GM11168 (cell line): ENCODE measurements around the gene PSPH.
"Not testable (repeated sequence)": the region's sequence is repeated elsewhere in the genome, so short reads cannot be mapped to it uniquely, and the experiment has no call there.

ENCODE experiments used
- in situ Hi-C: fragments of 300-500 bp; cut with MboI; formaldehyde crosslinking; loops from one replicate; pipeline ENCODE4 v1.12.0; 2022; ENCODE audit warnings: low sequenced_read_pairs; ENCODE audit not compliant: unreplicated experiment

The PSPH gene

DNA sequence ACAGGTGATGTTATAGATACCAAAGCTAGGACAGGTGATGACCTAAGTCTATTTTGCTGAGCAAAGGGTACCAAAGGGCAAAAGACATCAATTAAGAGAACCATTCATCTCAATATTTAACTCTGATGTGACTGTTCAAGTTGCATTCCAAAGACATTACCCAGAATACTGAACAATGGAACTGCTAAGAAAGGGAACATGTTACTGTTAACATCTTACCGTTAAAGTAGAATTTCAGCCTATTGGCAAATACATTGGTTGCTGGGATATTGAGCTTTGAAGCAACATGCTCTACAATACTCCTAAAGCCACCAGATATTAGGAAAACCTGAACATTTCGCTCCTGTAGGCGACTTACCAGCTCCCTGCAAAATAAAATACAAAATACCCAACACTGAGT, 34.2 kb downstream of the PSPH start:
- in situ Hi-C loops, result not testable (repeated sequence)

DNA sequence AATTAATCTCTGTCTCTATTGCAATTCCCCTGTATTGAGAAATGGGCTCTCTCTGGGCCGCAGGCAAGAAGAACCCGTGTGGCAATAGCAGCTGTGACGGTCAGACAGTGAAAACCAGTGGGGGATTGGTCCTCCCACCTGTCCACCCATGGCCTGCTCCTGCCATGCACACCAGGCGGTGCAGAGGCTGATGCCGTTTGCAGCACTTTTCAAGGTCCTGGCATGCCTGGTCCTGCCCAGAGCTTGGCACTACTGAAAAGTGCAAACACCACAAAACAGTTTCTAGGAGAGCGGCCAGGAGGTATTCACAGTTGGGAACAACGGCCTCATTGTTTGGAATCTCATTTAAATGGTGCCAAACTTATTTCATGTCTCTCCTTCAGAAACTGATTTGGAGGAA, 41.5 kb downstream of the PSPH start:
- in situ Hi-C loops, result no loop called here

DNA sequence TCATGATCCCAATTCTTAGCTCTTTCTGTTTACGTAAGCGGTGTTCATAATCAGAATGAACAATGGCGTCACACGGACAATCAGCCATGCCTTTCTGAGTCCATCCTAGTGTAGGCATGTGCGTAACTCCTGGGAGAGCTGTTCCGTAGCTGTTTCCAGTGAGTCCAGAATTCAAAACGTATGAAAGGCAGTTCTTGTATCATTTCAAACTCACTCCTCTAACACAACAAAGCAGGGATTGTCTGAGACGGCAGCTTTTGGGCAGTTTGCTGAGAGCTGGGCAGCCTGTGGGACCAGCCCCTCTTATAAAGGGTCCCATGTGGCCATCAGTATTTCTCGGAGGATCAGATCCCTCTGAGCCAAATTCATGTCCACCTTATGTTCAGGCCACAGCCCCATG, 43.4 kb downstream of the PSPH start:
- in situ Hi-C loops, result no loop called here

DNA sequence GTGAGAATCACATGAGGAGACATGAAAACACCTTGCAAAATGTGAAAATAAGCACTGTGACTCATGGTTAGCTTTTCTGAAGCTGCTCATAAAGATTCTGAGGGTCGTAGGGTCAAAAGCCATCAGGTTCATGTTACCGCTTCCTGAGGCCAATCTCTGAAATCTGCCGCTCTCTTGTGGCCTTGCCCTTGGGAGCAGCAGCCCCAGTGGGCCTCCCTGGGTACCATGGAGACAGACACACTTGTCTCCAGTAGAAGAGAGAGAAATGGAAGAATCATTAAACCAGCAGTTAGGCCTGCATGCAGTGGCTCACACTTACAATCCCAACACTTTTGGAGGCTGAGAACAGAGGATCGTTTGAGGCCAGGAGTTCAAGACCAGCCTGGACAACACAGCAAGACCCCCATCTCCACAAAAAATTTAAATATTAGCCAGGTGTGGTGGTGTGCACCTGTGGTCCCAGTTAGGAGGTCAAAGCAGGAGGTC, 44.0 kb downstream of the PSPH start:
- in situ Hi-C loops, result no loop called here

DNA sequence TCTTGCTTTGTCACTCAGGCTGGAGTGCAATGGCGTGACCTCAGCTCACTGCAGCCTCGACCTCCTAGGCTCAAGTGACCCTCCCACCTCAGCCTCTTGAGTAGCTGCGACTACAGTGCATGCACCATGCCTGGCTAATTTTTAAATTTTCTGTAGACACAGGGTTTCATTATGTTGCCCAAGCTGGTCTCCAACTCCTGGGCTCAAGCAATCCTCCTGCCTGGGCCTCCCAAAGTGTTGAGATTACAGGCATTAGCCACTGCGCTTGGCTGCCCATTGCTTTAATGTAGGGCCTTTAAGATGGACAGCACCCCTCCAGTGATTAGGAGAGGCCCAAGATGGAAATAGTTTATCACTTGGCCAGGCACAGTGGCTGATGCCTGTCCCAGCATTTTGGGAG, 47.5 kb downstream of the PSPH start:
- in situ Hi-C loops, result no loop called here

DNA sequence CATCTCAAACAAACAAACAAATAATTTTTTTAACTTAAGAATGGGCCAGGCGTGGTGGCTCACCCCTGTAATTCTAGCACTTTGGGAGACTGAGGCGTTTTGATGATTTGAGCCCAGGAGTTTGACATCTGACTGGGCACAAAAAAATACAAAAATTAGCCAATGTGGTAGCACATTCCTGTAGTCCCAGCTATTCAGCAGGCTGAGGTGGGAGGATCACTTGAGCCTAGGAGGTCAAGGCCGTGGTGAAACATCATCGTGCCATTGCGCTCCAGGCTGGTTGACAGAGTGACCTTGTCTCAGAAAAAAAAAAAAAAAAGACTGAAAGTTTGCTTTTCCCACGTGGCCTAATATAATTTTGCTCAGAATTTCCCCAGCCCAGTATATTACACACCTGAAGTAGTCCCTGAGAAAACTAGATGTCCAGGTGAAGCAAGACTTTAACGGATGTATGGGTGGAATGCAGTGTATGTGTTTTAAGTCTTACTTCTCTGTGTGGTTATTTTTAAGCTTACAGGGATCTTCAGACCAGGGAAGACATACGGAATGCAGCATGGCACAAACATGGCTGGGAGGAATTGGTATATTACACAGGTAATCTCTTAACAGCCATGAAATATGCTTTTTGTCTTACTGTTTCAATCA, 54.3 kb downstream of the PSPH start:
- in situ Hi-C loops, result no loop called here

DNA sequence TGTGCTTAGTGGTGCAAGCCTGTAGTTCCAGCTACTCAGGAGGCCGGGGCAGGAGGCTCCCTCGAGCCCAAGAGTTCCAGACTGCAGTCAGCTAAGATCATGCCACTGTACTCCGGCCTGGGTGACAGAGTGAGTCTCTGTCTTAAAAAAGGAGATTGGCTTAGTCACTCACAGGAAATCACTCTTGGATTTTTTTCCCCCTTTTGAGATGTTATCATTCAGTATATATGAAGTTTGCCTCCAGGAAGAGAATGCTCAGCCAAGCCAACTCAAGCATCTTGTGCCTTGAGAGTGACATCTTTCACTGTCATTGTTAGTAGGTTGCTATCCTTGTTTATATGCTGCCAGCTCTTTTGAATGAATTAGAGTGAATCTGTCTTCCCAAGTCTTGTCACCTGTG, 58.9 kb downstream of the PSPH start:
- in situ Hi-C loops, result no loop called here

DNA sequence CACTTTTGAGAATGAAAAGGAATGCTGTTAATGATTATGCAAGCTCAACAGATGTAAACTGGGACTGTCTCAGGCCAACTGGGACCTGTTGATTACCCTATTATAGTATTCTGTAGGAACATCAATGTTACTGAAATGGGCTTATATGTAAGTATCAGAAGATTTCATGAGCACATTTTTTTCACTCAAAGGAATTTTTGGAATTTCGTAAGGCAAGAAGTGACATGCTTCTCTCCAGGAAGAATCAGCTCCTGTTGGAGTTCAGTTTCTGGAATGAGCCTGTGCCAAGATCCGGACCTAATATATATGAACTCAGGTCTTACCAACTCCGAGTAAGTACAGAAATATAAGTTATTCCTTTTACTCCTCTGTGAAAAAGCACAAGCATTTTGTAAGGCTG, 67.7 kb downstream of the PSPH start:
- in situ Hi-C loops, result no loop called here

DNA sequence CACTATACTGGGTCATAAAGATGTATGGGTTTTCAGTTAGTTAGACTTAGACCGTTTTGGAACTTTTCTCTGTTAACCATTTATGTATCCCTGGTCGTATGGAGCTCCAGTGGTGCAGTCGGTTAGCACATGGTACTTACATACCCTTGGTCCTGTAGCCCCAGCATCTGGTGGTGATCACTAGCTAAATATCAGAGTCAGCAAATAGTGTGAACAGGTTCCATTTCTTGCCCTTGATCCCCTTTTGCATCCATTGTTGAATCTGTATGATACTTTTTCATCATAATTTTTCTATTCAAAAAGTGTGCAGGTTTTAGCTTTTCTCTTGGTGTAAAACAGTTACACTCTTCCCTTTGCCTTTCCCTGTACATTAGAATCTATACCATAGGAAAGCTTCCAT, 71.0 kb downstream of the PSPH start:
- in situ Hi-C loops, result no loop called here

DNA sequence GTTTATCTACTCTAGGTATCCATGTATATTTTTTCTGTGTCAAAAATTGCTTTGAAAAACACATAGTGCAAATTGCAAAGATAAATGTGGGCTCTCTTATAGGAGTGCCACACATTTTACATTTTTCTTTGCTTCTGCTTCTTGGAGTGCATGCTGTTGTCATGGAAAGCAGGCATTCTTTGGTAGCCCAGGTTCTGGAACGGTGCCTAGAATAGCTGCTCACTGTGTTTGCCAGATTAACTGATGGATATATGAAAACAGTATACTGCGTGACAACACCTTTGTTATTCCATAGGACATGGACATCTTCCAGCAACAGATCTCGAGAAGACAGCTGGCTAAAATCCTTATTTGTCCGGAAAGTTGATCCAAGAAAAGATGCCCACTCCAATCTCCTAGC, 73.4 kb downstream of the PSPH start:
- in situ Hi-C loops, result no loop called here

DNA sequence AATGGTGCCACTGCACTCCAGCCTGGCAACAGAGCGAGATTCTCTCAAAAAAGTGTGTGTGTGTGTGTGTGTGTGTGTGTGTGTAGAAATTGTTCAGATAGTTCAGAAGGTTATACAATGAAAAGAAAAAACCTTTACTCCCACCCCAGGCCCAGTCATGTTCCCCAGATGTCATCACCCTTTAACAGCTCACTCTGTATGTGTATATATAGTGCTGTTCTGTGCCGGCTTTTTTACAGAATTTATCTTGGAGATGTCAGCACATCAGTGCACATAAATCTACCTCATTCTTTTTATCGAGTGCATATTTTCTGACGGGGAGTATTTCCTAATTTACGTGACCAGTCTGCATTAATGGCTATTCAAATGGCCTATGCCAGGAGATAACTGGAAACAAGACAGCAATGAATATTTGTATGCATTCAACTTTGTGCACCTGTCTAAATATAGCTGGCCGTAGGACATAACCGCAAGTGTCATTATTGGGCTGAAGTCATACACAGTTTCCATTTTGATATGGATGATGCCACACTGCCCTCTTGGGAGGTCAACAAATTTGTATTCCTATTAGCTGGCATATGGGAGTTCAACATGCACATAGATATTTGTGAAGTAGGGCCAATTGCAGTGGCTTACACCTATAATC, 75.1 kb downstream of the PSPH start:
- in situ Hi-C loops, result no loop called here

DNA sequence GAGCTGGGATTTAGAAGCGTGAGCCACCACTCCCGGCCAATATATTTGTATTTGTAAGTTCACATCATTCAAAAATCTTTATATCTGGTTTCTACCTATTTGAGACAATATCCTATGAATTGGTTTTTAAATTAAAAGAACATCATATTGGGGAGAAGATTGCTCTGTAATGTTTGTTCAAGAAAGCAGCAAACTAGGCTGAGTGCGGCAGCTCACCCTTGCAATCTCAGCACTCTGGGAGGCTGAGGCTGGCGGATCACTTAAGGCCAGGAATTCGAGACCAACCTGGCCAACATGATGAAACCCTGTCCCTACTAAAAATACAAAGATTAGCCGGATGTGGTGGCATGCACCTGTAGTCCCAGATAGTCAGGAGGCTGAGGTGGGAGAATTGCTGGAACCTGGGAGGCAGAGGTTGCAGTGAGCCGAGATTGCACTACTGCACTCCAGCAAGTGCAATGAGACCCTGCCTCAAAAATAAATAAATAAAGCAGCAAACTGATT, 77.4 kb downstream of the PSPH start:
- in situ Hi-C loops, result no loop called here

DNA sequence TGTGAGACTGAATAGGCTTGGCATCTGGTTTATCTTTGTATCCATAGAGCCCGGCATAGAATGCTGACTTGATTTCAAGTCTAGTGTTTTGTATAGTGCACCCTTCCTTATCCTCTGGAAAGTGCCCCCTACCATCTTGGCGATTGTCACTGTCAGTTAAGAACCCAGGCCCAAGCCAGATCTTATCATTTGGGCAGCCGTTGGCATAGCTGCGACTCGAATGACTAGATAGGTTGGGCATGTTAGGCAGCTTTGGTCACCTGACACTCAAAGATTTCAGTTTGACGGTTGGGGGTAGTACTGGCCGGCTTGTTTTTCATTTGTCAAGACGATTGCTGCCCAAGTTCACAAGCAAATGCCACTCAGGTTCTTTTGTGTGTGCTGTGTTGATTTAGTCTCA, 80.3 kb downstream of the PSPH start:
- in situ Hi-C loops, result no loop called here

DNA sequence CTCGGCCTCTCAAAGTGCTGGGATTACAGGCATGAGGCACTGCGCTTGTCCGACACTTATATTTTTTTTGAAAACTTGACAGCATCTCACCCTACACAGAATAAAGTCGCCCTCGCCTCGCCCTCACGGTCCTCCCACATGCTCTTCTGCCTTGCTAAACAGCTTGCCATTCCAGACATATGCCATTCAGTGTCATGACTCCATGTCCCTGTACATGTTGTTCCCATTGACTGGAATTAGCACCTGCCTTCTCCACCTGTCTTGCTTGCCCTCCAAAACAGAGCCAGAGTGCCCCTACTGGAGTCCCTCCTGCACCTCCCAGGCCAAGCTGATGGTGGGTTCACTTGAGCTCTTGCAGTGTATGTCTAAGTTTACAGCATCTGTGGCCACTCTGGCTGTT, 80.7 kb downstream of the PSPH start:
- in situ Hi-C loops, result no loop called here

DNA sequence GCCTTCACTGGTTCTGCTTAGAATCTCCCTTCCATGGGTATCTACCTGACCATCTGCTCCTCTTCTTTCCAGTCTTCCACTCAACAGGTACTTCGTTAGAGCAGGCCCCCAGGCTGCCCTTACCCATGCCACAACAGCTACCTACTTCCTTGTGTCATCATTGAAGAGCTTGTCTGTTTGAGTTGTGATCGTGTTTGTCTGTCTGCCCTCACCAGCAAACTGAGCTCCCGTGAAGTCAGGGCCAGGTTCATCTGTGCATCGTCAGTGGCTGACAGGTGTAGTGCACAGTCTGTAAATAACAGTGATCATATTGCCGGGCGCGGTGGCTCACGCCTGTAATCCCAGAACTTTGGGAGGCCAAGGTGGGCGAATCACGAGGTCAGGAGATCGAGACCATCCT, 81.9 kb downstream of the PSPH start:
- in situ Hi-C loops, result loop anchor here (10.0 kb wide), 1 partner anchor 325 kb away; no protein-coding TSS in a partner anchor

DNA sequence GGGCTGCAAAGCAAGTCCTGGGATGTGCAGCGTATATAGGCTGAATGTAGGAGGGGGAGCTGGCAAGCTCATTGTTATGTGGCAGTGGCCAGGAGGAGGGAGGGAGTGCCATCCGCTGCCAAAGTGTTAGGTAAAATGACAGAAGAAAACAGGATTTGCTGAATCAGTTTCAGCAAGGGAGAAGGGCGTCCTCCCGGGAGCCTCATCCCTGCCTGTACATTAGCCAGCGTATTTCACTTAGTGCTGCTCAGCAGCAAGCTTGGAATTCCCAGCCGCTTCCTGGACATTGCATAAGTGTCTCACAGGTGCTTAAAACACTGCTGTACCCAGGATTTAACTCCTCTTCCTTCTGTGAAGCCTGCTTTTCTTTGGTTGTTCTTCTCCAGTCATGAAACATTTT, 84.4 kb downstream of the PSPH start:
- in situ Hi-C loops, result loop anchor here (10.0 kb wide), 1 partner anchor 322 kb away; no protein-coding TSS in a partner anchor

DNA sequence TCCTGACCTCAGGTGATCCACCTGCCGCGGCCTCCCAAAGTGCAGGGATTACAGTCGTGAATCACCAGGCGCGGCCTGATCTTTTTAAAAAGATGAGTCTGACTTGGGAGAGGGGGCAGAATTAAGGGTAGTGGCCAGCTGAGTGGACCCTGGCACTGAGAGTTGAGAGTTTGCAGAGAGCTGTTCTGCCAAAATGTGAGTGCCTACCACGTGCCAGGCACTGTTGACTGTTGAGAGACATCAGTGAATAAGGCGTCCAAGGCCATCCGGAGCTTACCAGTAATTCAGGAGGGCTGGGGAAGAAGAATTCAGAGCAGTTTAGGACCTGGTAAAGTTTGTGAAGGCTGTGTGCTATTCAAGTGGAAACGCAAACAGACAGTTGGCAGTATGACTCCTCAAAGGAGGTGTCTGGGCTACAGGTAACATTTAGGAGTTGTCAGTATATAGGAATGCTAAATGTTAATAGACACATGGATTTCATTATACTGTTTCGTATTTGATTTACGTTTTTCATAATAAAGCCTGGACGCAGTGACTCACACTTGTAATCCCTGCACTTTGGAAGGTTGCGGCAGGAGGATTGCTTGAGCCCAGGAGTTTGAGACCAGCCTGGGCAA, 85.3 kb downstream of the PSPH start:
- in situ Hi-C loops, result loop anchor here (10.0 kb wide), 1 partner anchor 321 kb away; no protein-coding TSS in a partner anchor

DNA sequence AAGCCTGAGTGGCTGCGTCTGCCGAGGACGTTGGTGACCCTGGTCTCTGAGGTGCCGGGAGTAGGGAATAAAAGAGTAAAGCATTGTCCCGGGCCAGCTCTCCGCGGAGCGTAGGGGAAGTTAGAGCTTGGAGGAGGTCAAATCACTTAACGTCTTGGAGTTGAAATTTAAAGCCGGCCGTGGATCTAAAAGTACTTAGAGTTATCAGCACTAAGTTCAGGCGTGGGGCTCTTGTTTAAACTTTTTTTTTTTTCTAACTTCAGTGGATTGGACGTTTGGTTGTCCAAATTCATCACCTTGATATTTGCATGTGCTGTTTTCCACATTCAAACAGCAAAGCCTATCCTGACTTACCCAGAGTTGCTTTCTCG, 86.2 kb downstream of the PSPH start:
- in situ Hi-C loops, result loop anchor here (10.0 kb wide), 1 partner anchor 320 kb away; no protein-coding TSS in a partner anchor

DNA sequence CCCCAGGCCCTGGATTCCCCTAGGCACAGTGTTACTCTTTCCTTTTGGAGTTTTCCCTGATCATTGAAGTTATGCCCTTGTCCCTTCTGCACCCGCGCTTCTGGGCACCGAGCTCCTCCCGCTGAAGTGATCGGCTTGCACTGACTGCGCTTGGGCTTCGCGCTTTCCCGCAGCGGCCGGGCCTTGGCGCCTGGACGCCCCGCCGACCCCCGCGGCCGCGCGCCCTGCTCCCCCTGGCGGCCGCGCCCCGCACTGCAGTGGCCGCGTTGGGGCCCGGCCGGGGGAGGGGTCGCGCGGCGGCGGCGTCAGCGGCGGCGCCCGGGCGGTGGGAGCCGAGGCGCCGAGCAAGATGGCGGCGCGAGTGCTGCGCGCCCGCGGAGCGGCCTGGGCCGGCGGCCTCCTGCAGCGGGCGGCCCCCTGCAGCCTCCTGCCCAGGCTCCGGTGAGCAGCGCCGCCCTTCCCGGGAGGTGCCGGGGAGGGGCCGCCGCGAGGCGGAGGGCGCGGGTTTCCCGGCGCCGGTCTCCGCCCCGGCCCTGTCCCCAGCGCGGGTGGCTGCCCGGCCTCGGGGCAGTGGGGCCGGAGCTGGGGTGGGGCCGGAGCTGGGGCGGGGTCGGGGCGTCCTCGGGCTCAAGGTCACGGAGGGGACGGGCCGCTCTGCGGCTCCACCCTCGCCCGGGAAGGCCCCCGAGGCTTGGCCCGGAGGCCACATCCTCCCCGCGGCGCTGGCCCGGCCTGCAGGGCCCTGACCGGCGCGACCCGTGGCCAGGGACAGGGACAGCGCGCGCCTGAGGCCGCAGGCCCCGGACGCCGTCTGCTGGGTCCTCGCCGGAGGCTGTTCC, 86.8 kb downstream of the PSPH start, which contains the start of gene NIPSNAP2:
Gene NIPSNAP2 (plus strand): TSS at position 325 of the 839 bp plus-strand sequence. CDS start 25 bp downstream, at position 350.
- in situ Hi-C loops, result loop anchor here (10.0 kb wide), 1 partner anchor 320 kb away; no protein-coding TSS in a partner anchor

DNA sequence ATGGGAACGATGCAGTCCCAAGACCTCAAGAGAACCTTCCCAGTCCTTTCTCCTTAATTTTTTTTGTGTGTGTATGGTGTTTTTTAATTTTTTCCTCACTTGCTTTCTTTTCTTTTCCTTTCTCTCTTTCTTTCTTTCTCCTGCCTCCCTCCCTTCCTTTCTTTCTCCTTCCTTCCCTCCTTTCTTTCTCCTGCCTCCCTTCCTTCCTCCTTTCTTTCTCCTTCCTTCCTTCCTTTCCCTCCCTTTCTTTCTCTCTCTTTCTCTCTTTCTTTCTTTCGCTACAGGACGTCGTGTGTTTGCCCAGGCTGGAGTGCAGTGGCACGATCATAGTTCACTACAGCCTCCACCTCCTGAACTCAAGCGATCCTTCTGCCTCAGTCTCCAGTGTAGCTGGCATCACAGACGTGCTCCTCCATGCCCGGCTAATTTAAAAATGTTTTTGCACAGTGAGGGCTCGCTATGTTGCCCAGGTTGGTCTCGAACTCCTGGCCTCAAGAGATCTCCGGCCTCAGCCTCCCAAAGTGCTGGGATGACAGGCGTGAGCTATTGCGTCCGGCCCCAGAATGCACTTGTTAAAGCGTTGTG, 87.6 kb downstream of the PSPH start:
- in situ Hi-C loops, result loop anchor here (10.0 kb wide), 1 partner anchor 319 kb away; no protein-coding TSS in a partner anchor
